HG02623 (cell line): ENCODE results near the gene PRRG4.
"Not testable (repeated sequence)": the region's sequence is repeated elsewhere in the genome, so short reads cannot be mapped to it uniquely, and the experiment has no call there.

Source experiments
- ATAC-seq: cut with Tn5 transposase; IDR thresholded peaks from one replicate; pipeline ENCODE4 v1.9.1; 2021; ENCODE audit warnings: moderate library complexity; ENCODE audit not compliant: unreplicated experiment

PRRG4 gene

DNA sequence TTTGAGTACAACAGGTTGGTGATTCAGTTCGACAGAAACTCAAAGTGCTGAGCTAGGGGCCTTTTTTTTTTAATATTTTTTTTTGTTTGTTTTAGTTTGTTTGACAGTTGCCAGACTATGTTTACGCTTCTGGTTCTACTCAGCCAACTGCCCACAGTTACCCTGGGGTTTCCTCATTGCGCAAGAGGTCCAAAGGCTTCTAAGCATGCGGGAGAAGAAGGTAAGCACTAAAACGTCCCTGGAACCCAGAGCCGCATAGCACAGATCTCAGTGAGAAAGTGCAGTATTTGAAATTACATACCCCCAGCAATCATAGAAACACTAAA, 649 bp downstream of the PRRG4 start:
- ATAC-seq: peak; percentile 12

DNA sequence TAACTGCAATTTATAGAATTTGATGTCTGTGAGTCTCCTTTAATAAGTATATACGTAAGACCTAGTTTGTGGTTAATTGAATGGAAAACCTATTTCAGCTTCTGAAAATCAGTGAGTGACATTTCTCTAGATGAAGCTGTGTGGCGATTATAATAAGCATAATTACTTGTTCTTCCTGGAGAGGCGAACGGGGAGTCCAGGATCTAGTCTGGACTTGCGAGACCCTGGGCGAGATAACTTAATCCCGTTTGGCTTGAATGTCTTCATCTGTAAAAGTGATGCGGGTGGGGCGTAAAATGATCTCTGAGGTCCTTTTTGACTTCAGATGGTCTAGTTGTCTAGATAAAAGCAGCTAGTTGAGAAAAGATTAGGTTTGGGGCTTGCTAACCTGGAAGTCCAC, 1.1 kb downstream of the PRRG4 start:
- ATAC-seq: no peak

DNA sequence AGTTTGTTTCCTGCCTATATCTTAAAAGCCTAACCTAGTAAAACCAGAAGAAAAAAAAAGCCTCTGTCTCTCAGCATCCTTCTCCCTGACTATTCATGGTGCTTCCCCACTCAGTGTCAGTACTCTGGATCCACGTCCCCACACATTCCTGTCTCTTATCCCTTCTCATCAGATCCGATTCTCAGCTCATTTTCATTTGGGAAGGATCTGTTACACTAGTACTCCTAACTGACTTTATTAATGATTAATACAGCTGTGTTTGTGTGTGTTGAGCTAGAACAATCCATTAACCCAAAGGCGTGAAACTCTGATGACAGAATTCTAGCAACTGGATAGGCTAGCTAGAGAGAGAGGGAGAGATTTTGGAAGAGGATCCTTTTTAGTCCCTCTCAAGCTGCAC, 1.5 kb downstream of the PRRG4 start:
- no peak for ATAC-seq

DNA sequence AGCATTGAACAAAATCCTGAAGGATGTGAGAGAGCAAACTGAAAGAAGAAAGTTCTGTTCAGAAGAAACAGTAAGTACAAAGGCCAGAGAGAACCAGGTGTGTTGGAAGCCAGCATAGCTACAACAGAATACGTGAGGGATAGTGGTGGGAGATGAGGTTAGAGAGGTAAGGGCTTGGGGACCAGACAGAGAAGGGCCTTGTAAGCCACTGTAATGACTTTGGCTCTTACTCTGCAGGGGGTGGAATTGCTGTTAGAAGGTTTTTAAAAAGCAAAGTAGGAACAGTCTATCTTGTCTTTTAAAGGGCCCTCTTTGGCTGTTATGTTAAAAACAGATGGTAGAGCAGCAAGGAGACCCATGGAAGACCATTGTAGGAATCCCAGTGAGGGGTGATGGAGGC, 4.2 kb downstream of the PRRG4 start:
- no peak for ATAC-seq

DNA sequence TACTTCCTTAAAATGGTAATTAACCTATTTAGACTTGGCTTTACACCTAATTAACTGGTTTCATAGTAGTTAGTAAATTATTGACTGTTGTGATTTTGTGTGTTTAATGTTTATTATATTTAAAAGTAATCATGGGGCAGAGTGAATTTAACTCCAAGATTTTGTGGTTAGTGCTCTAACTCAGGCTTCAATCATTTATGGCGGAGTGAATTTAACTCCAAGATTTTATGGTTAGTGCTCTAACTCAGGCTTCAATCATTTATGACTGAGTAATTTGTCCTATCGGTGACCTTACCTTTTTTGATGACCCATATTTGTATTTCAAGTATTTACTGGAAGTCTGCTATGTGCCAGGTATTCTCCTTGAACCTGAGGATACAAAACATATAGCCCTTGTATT, 7.2 kb downstream of the PRRG4 start:
- ATAC-seq: no peak

DNA sequence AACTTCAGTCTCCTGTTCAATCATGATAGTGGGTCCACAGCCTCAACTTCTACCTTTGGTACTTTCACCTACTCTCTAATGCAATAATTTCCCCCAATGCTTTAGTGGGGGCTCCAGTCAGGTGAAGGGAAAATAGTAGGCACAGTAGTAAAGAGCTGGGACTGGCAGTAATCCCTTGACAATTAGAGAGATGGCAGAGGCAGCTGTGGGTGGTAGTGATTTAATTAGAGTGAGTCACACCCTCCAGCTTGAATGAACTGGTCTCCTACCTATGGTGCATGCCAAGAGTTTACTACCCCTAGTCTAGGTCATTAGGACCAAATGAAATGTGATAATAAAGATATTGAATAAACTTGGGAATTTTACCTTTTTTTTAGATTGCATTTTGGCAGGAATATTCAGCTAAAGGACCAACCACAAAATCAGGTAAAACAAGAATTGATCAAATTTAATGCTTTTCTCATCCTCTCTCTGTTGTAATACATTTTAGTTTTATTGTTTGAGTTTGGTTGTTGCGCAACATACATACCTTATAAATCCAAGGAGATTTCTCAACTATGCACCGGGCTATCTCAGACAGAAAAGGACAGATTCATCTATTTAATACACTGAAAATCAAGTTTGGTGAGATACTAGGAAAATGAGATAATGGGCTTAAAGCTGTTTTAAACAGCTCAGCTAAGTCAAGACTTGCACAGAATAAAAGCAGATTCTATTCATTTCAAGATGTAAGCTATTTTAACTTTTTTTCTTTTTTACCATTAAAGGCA, 9.0 kb downstream of the PRRG4 start:
- ATAC-seq: no peak

DNA sequence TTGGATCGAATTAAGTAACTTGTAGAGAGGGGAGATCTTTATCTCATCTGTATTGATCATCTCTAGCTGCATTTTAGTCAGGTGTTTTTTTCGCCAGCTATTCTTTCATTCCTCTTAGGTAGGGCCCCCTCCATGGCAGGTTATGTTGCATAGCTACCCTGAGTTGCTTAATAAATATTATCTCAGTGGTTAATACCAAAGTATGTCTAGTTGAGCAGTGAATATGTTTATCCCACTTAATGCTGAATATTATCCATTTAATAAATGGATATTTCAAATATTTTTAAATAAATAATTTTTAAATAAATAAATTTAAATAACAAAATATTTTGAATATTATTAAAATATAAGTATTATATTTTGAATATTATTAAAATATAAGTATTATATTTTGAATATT, 9.6 kb downstream of the PRRG4 start:
- ATAC-seq: no peak

DNA sequence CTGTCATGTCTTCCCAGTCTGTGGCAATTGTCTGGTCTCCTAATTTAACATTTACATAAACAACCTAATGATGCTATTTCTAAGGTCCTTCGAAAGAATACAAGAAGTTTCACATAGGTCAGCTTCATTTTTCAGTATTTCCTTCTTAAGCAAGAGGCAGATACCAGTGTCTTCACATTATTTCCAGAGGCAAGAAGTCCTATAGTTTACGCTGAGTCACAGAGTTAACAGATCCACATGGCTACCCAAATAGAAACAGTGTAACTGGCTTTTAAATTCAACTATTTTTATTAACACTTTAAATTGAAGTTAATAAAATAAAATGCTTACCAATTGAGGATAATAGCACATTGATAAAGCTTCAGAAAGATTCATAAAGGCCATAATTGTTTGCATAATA, 10.9 kb downstream of the PRRG4 start:
- ATAC-seq: no peak

DNA sequence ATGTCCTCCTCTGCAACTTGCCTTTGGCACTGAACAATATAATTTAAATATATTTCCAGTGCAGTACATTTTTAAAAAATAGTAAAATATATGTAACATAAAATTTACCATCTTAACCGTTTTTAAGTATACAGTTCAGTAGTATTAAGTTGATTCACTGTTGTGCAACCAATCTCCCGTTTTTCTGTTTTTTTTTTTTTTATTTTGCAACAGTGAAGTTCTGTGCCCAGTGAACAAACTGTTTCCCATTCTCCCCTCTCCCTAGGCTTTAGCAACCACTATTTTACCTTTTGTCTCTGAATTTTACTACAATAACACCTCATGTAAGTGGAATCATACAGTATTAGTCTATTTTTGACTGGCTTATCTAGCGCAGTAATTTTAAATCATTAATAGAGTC, 13.8 kb downstream of the PRRG4 start:
- ATAC-seq: no peak

DNA sequence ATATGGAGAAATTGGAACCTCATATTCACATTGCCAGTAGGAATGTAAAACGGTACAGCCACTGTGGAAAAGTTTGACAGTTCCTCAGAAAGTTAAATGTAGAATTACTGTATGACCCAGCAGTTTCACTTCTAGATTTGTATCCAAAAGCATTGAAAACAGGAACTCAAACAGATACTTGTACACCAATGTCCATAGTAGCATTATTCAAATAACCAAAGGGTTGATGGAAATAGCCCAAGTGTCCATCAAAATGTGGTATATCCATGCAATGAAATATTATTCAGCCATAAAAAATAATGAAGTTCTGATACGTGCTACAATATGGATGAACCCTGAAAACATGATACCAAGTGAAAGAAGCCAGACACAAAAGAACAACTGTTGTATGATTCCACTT, 17.8 kb downstream of the PRRG4 start:
- ATAC-seq: no peak

DNA sequence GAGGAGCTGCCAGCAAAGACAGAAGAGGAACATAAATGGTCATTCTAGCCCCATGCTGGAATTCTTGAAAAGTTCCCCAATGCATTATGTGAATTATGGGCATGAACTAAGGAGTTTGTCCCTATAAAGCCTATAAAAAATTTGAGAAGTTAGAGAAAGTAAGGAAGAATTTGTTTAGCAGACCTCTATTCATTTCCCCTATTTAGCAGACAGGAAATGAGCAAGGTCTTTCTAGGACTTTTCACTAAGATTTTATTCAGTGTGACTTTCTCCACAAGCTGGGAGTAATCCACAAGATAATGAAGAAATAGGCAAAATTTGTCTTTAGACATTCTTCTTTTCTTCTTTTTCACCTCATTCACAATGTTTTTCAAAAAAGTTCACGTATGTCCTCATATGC, 20.0 kb downstream of the PRRG4 start:
- ATAC-seq: no peak

DNA sequence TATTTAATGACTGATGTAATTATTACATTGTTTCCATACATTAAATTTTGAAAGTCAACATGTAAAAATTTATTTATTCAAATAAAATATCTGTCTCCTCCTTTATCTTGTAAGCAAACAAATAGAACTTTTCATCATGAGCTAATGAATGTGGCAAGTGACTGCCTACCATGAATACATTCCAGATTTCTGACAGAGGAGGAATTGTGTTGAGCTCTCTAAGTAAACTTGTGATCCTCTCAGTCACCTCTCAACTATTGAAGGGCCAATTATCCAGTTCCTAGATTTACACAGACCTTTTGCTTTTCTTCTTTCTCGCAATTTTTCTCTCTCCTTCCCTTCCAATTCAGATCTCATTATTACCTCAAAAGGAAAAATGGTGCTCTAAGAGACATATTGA, 21.5 kb downstream of the PRRG4 start:
- ATAC-seq: no peak

DNA sequence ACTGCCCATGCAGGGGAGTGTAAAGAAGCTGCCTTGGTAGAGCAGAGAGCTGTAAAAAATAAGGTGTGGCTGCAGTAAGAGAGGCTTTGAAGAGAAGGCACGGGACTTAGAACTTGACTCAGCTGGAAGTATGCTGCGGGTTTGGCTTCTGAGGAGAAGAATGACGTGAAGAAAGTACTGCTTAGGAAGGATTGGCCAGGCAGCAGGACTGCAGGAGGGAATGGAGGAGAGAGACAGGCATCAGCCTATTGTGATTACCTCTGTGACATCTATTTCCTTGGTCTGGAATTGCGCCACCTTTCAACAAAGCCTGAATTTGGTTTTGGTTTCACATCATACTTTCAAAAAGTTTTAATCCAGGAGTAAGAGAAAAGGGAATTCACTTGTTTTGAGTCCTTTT, 22.5 kb downstream of the PRRG4 start:
- no peak for ATAC-seq

DNA sequence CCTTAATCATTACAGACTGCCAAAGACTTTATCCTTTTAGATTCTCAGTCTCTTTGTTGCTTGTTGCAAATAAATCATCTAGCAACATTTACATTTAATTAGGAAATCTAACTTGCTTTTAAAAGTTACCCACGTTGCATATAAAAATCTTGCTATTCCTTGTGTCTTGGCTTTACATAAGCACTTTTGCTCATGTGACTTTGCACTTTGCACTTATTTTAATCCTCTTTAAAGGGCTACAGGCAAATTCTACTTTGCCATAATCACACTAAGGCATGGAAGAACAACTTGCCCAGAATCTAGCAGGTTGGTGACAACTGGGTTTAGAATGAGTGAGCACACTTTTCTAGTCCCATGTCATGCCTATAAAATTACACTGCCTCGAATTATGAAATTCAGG, 25.9 kb downstream of the PRRG4 start:
- no peak for ATAC-seq

DNA sequence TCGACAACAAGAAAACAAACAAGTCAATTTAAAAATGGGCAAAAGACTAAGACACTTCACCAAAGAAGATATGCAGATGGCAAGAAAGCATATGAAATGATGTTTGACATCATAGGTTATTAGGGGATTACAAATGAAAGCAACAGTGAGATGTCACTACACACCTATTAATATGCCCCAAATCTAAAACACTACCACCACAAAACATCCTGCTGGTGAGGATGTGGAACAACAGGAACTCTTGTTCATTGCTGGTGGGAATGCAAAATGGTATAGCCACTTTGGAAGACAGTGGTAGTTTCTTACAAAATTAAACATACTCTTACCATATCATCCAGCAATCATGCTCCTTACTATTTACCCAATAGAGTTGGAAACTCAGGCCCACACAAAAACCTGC, 29.0 kb downstream of the PRRG4 start:
- ATAC-seq: no peak

DNA sequence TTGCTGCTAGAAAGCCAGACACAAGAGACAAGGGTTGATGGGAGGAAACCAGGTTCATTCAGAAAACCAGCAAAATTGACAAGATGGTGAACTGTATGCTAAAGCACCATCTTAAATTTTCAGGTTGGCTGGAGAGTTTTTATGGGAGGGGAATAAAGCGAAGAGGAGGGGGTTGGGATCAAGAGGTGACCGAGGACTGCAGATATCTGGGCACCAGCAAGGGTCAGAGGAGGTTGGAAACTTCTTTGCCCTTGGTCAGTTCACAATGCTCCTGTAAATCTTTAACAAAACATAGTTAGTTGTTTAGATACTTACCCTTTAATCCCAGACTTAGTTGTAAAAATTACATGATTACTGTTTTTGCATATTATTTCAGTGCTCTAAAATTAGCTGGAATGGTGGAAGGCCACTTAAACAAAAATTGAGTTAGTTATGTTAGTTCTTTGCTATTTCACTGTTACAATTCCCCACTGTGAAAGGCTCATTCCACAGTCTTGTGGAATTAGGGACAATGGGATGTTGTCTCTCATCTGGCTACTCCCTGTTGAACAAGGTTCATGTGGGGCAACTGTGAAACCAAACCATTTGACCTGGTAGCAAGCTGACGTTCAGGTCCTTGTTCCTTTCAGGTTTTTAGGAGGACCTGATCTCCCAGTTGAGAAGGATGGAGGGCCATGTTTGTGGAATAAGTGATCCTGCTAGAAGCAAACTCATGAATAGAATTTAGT, 32.3 kb downstream of the PRRG4 start:
- no peak for ATAC-seq

DNA sequence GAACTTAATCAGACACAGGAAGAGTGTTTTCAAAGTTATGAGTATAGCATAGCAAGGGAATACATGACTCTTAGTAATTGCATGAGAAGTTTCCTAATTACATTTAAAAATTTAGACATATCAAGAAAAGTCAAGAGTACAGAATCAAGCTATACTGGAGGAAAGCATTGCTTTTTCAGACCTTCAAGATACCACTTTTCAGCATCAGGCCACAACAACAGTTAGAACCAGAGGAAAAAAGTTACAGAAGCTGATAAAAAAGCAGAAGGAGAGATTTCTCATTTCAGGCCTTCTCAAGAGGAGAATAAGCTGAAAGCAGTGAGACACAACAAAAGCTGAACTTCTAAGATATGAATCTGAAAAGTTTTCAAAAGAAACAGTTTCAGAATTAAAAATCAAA, 34.8 kb downstream of the PRRG4 start:
- ATAC-seq: no peak

DNA sequence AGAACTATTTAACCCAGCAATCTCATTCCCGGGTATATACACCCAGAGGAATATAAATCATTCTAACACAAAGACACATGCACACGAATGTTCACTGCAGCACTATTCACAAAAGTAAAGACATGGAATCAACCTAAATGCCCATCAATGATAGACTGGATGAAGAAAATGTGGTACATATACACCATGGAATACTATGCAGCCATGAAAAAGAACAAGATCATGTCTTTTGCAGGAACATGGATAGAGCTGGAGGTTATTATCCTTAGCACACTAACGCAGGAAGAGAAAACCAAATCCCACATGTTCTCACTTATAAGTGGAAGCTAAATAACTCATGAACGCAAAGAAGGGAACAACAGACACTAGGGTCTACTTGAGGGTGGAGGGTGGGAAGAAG, 39.0 kb downstream of the PRRG4 start:
- ATAC-seq: not testable (repeated sequence)

DNA sequence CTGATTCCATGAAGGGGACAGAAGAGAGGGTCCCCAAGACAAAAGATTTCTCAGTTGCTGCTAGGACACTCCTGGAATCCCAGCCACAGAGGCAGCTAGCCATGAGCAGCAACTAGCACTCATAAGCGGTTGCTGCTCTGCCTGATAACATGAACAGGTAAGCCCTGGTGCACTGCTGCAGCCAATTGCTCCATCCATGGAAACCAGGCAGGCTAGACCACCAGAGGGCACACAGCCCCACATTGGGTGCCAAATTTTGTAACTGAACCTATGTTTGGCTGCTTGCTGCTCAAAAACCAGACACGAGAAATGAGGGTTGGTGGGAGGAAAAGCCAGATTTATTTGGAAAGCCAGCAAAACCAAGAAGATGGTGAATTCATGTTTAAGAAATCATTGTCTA, 40.9 kb downstream of the PRRG4 start:
- ATAC-seq: no peak

DNA sequence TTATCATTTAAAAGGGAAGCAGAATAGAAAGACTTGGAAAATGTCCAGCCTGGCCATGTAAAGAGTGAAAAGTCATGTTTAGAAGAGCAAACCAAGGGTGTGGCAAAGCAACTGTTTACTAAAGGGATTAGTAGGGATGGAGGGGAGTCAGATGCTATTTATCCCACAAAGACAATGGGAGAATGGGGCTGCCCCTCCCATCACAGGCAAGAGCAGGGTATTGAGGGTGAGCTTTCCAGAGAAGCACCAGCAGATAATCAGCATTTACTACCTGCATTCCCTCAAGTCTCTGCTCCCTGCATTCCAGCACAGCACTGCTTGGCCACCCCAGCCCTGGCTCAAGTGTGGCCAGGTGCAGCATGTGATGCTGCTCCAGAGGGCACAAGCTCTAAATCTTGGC, 44.4 kb downstream of the PRRG4 start:
- ATAC-seq: no peak

DNA sequence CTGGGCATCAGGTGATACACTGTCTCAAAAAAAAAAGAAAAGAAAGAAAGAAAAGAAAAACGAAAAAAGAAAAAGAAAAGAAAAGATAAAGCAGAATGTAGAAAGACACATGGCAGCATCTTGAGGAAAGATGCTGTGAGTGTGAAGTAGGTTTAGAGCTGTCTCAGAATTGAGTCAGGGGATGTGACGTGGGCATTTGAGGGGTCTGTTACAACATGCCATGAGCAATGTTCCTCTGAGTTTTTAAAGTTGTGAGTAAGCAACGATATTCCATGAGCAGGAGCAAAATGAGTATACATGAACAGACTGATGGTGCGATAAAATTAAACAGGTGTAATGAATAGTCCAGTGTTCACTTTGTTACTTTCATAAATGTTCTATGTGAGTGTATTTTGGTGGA, 51.6 kb downstream of the PRRG4 start:
- no peak for ATAC-seq

DNA sequence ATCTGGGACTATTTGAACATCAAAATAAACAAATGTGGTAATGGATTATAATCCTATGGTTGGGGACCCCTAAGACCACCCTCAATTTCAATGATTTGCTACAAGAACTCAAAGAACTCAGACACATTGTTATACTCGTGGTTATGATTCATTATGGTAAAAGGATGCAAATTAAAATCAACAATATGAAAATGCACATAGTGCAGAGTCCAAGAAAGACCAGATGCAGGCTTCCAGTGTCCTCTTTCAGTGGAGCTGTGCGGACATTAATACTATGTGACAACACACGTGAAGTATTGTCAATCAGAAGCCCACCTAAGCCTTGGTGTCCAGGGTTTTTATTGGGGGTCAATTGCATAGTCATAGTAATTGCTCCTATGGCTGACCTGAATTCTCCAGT, 53.7 kb downstream of the PRRG4 start:
- ATAC-seq: no peak

DNA sequence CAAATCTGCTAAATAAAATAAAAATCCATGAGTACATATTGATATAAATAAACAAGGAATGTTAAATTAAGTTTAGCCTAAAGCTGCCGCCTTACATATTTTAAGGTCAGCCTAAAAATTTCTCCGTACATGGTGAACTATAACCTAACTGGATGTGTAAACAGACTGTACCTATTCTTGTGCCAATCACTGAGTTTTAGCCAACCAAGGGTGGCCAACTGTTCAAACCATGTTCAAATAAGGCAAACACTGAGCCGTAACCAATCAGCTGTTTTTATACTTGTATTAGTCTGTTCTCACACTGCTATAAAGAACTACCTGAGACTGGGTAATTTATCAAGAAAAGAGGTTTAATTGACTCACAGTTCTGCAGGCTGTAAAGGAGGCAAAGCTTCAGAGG, 54.3 kb downstream of the PRRG4 start:
- ATAC-seq: no peak
